ENCODE results near the gene RASA3.

DNA sequence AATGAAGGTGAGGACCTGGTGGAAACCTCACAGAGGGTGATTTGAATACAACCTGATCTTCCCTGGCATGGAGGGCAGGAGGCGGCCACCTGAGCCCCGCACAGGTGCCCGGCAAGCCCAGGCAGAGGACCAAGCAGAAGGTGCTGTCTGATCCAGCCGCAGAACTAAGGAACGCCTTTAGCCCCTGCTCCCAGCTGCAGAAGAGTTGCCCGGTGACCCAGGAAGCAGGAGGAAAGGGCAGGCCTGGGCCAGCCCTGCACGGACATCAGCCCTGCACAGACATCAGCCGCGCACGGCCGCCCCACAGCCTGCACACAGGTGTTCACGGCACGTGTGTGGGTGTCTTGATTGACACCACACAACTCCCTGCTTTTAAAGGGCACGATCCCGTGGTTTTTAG is 43.1 kb downstream of the RASA3 start:
- TF ChIP-seq, protein P1, sequence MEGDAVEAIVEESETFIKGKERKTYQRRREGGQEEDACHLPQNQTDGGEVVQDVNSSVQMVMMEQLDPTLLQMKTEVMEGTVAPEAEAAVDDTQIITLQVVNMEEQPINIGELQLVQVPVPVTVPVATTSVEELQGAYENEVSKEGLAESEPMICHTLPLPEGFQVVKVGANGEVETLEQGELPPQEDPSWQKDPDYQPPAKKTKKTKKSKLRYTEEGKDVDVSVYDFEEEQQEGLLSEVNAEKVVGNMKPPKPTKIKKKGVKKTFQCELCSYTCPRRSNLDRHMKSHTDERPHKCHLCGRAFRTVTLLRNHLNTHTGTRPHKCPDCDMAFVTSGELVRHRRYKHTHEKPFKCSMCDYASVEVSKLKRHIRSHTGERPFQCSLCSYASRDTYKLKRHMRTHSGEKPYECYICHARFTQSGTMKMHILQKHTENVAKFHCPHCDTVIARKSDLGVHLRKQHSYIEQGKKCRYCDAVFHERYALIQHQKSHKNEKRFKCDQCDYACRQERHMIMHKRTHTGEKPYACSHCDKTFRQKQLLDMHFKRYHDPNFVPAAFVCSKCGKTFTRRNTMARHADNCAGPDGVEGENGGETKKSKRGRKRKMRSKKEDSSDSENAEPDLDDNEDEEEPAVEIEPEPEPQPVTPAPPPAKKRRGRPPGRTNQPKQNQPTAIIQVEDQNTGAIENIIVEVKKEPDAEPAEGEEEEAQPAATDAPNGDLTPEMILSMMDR (IDR thresholded peaks at IDR 0.05; ENCODE audit: insufficient read depth, low read depth, low read length): no peak
- no peak for TF ChIP-seq EZH2 (IDR thresholded peaks at IDR 0.05; ENCODE audit: insufficient read depth, low read length)

Measured in astrocyte (in vitro differentiated cells and primary cell).